SK-N-MC (cell line): Measurements from ENCODE around the gene ZAR1.

Source experiments
- EZH2 ChIP-seq: fragments of 200-600 bp; sonication (generic); IDR thresholded peaks from one replicate; pipeline ENCODE4 v1.6.1; 2017; ENCODE audit warnings: antibody characterized with exemption
- POLR2AphosphoS5 ChIP-seq: IDR thresholded peaks from 2 replicates; pipeline ENCODE4 v1.6.1; 2012; ENCODE audit warnings: mild to moderate bottlenecking, low read depth, low read length, borderline replicate concordance

DNA sequence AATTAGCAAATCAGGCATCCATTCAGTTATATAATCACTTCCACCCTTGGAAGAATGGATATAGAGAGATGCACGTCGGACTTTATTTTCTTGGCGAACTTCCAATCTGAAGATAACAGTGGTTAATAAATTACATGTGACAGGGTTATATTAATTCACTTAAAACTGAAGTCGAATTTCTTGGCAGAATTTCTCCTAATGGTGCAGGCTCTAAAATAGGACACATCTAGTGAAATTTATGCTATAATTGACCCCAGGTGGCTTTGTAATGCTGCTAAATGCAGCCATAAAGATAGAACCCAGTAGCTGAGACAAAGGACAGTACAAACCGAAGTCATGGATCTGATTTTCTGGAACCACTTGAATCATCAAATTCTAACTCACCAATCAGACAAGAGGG, 27.7 kb upstream of the ZAR1 start:
- TF ChIP-seq POLR2AphosphoS5 (no peak), EZH2 (no peak)
